Dedifferentiated amniotic fluid mesenchymal stem cell (primary cell): ENCODE results near the gene ZDHHC8.

Experiments
- DNase-seq: peaks from one replicate; pipeline ENCODE4 v3.0.0-alpha.2; 2016; ENCODE audit errors: extremely low spot score

The ZDHHC8 gene

GRCh38 chr22:20131597-20131858, at the start of gene ZDHHC8:
Gene ZDHHC8, plus strand, starts transcription at chr22:20131804. Its CDS starts 144 bp downstream, at chr22:20131948.
- no peak for DNase-seq

- DNase-seq = no peak
These were observed 48.3 kb upstream of the ZDHHC8 start for GRCh38 chr22:20083157-20083890.

GRCh38 chr22:20083891-20084546, 47.6 kb upstream of the ZDHHC8 start:
- no peak for DNase-seq

GRCh38 chr22:20084547-20085413, 46.8 kb upstream of the ZDHHC8 start:
- DNase-seq = no peak

GRCh38 chr22:20085651-20086050, 46.0 kb upstream of the ZDHHC8 start:
- no peak for DNase-seq

GRCh38 chr22:20086101-20086599, 45.5 kb upstream of the ZDHHC8 start:
- no peak for DNase-seq

- DNase-seq = no peak
These were observed 44.8 kb upstream of the ZDHHC8 start for GRCh38 chr22:20086763-20087162.

- no peak for DNase-seq
These were observed 44.0 kb upstream of the ZDHHC8 start for GRCh38 chr22:20087319-20088262.

- DNase-seq = no peak
These were observed 43.3 kb upstream of the ZDHHC8 start for GRCh38 chr22:20088263-20088648.

GRCh38 chr22:20089226-20089976, 42.2 kb upstream of the ZDHHC8 start:
- DNase-seq = no peak

GRCh38 chr22:20089977-20090729, 41.5 kb upstream of the ZDHHC8 start:
- DNase-seq = peak; percentile 17

GRCh38 chr22:20090730-20091240, 40.8 kb upstream of the ZDHHC8 start:
- DNase-seq = no peak

GRCh38 chr22:20091690-20092476, 39.7 kb upstream of the ZDHHC8 start:
- DNase-seq = no peak

- no peak for DNase-seq
These were observed 39.1 kb upstream of the ZDHHC8 start for GRCh38 chr22:20092477-20092854.

- no peak for DNase-seq
These were observed 38.0 kb upstream of the ZDHHC8 start for GRCh38 chr22:20093418-20094196.

GRCh38 chr22:20094197-20094807, 37.3 kb upstream of the ZDHHC8 start:
- no peak for DNase-seq

- DNase-seq = no peak
These were observed 36.1 kb upstream of the ZDHHC8 start for GRCh38 chr22:20095521-20095920.
